Testis (tissue), 2 donors: Measurements from ENCODE around the gene AKNA.

Experiments used
- CTCF ChIP-seq, 3 experiments: fragments of 450-650 bp in 2 of 3; fragments of 200-600 bp in 1 of 3; sonication (generic) in 1 of 3; IDR thresholded peaks; one replicate each; pipeline ENCODE4 v1.5.1; 2016 to 2019; ENCODE audit warnings: antibody characterized with exemption in 3 of 3, mild to moderate bottlenecking in 2 of 3, moderate library complexity in 1 of 3
- POLR2A ChIP-seq: fragments of 450-650 bp; IDR thresholded peaks from one replicate; pipeline ENCODE4 v1.6.1; 2017; ENCODE audit warnings: antibody characterized with exemption, mild to moderate bottlenecking, moderate library complexity

DNA sequence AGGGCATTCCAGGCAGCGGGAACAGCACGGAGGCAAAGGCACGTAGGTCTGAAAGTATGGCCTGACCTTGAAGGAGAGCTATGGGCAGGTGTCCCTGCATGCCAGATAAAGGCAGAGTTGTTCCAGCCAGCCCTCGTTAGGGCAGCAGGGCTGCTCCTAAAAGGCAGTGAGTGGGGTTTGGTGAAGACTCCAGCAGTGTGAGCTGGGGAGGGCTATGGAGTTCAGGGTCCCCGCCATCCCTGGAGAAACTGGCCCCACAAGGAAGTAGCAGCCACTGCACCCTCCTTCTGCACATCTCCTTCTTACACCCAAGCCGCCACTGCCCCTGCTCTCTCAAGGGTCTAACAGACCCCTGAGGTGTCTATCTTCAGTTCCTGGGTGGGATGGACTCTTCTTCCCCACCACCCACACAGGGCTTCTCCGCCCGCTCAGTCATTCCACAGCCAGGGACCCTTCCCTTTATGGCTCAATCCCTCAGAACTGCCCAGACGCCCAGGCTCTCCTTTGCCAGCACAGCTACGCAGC is 1.4 kb downstream of the AKNA start:
- no peak for TF ChIP-seq POLR2A
- no peak for TF ChIP-seq CTCF (IDR thresholded peaks at IDR 0.05)
